Activated gamma-delta T cell treated with Interleukin-2 at 50 U/mL for 16 hours (primary cell): ENCODE results near the gene SEC14L1.
A peak's percentile ranks its signal among the peaks of the same experiment; 100 is the strongest.
"Not testable (repeated sequence)": the region's sequence is repeated elsewhere in the genome, so short reads cannot be mapped to it uniquely, and the experiment has no call there.

ENCODE experiments used
- DNase-seq: peaks from one replicate; pipeline ENCODE4 v3.0.0-alpha.2; 2020

The SEC14L1 gene

GRCh38 chr17:77245162-77245926 is 104.6 kb downstream of the SEC14L1 start:
- DNase-seq = no peak

GRCh38 chr17:77246110-77247047 is 105.6 kb downstream of the SEC14L1 start:
- DNase-seq = no peak

GRCh38 chr17:77247048-77247541 is 106.3 kb downstream of the SEC14L1 start:
- peak; percentile 84 for DNase-seq

- DNase-seq = no peak
Measured at GRCh38 chr17:77247609-77248008, 106.8 kb downstream of the SEC14L1 start.

GRCh38 chr17:77248216-77249114 is 107.7 kb downstream of the SEC14L1 start:
- no peak for DNase-seq

GRCh38 chr17:77251622-77252183 is 110.9 kb downstream of the SEC14L1 start:
- no peak for DNase-seq

GRCh38 chr17:77252306-77252705 is 111.5 kb downstream of the SEC14L1 start:
- DNase-seq = not testable (repeated sequence)

- DNase-seq = no peak
Measured at GRCh38 chr17:77253611-77254051, 112.9 kb downstream of the SEC14L1 start.

- no peak for DNase-seq
Measured at GRCh38 chr17:77254951-77255825, 114.4 kb downstream of the SEC14L1 start.

- DNase-seq = not testable (repeated sequence)
Measured at GRCh38 chr17:77255970-77256369, 115.2 kb downstream of the SEC14L1 start.

- DNase-seq = no peak
Measured at GRCh38 chr17:77256710-77257109, 115.9 kb downstream of the SEC14L1 start.

- no peak for DNase-seq
Measured at GRCh38 chr17:77257169-77257568, 116.4 kb downstream of the SEC14L1 start.

GRCh38 chr17:77257596-77258458 is 117.1 kb downstream of the SEC14L1 start:
- DNase-seq = no peak

GRCh38 chr17:77258638-77259037 is 117.9 kb downstream of the SEC14L1 start:
- no peak for DNase-seq

- no peak for DNase-seq
Measured at GRCh38 chr17:77264617-77265230, 124.0 kb downstream of the SEC14L1 start.

- no peak for DNase-seq
Measured at GRCh38 chr17:77266213-77266612, 125.4 kb downstream of the SEC14L1 start.
